ENCODE measurements around the gene KAT7.

The KAT7 gene

DNA sequence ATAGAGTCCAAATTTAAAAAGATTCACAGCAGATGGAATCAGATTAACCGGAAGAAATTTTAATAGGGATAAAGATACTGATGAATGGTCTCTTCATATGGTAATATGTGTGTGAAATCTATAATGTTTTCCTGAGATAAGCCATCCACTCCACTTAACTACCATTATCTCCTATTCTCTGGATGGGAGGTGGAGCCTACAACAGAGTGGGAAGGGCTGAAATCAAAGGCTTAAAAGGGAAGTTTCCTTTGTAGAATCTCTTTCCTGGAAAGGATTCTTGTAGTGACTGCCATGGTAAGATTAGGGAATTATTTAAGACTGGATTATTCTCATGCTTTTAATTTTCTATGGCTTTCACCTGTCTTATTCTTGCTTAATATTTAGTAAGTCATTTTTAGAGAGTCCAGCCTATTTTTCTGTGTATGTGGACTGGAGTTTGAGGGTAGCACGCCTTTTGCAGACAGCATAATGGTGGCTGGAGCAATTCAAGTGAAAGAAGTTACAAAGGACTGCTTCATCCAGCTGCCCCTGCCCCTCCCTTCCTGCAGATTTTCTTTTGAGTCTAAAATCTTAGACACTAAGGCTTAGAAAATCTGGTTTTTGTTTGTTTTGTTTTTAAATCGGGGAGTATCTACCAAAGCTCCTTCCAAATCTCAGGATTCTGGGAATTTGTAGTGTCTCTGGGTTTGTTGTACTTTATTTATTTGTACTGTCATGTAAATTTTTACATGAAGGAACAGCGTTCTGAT, 26.5 kb downstream of the KAT7 start:
- TF ChIP-seq, protein P1, sequence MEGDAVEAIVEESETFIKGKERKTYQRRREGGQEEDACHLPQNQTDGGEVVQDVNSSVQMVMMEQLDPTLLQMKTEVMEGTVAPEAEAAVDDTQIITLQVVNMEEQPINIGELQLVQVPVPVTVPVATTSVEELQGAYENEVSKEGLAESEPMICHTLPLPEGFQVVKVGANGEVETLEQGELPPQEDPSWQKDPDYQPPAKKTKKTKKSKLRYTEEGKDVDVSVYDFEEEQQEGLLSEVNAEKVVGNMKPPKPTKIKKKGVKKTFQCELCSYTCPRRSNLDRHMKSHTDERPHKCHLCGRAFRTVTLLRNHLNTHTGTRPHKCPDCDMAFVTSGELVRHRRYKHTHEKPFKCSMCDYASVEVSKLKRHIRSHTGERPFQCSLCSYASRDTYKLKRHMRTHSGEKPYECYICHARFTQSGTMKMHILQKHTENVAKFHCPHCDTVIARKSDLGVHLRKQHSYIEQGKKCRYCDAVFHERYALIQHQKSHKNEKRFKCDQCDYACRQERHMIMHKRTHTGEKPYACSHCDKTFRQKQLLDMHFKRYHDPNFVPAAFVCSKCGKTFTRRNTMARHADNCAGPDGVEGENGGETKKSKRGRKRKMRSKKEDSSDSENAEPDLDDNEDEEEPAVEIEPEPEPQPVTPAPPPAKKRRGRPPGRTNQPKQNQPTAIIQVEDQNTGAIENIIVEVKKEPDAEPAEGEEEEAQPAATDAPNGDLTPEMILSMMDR (conservative IDR thresholded peaks at IDR 0.05; ENCODE audit: low read depth), result no peak
- CTCF ChIA-PET, result interaction anchor here (0.9 kb wide), 1 partner anchor 183 kb away, joined by 3 read pairs; no protein-coding TSS in a partner anchor
- no peak for DNase-seq (ENCODE audit: low spot score)
- H3K27ac ChIP-seq, result no peak overlapping the region
- POLR2A ChIA-PET (ENCODE audit: low non-redundant PET), result no interaction called here

DNA sequence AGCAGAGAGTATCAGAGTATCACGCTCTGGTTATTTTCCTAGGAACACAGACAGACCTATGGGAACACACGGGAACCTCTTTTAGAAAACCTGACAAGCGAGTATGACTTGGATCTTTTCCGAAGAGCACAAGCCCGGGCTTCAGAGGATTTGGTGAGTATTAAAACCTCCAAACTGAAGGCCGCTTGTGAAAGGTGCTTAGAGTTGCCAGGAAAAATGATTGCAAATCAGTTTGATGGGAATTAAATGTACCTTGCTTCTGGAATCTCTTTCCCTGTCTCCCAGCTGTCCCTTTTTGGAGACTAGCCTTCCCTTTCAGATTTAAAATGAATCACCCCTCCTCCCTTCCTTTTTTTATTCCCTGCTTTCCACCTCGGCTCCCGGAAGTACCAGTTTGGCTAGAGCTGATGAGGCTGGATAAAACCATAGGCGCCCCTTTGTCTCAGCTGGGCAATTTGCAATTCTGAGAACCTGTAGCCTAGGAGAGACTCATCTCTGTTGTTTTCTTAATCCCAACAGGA, 27.3 kb downstream of the KAT7 start:
- ChIA-PET CTCF (interaction anchor here (0.7 to 0.9 kb wide), 2 partner anchors 67 to 182 kb away, joined by 3 to 7 read pairs; no protein-coding TSS in a partner anchor), POLR2A (ENCODE audit: low non-redundant PET) (no interaction called here)
- no peak overlapping the region for H3K27ac ChIP-seq

DNA sequence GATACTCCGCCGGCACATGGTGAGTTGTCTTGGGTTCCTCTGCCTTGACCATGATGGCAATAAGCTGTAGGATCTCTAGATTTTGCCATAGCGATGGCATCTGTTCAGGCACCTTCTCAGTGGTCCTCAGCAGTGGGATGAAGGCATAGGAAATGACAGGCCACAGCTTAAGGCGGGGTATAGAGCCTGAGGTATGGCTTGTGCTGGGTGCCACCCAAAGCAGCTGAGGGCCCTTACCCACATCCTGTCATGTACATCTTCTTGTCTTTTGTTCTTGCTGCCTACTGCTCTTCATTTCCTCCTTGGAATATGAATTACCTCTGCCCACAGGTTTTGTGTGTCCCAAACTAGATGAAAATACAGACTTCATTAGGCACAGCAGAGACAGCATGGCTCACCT, 29.5 kb downstream of the KAT7 start:
- no peak overlapping the region for H3K27ac ChIP-seq
- TF ChIP-seq, protein P1 (conservative IDR thresholded peaks at IDR 0.05; ENCODE audit: low read depth), result no peak
- no peak for DNase-seq (ENCODE audit: low spot score)
- POLR2A ChIA-PET (ENCODE audit: low non-redundant PET), result no interaction called here
- CTCF ChIA-PET, result no interaction called here

More for the DNA sequence above, 27.3 kb downstream of the KAT7 start:
- DNase-seq (ENCODE audit: low spot score), result no peak
- TF ChIP-seq, protein P1 (conservative IDR thresholded peaks at IDR 0.05; ENCODE audit: low read depth), result no peak

DNA sequence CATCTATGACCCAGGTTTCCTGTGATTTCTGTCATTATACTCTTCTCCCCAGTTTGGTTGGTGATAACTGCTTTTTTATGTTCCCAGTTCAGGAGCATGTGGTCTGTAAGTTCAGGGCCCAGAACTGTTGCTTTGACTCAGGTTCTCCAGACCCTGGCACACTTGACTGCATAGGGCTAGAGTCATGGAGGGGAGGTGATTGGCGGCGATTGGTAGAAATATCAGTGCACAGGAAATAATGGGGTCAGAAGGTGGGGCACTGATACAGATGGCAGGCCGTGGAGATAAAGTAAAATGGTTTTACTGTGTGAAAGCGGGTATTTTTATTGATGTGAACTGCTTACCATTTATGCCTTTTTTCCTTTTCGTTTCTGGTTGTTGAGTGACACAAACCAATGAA, 30.7 kb downstream of the KAT7 start:
- POLR2A ChIA-PET (ENCODE audit: low non-redundant PET), result no interaction called here
- TF ChIP-seq, protein P1 (conservative IDR thresholded peaks at IDR 0.05; ENCODE audit: low read depth), result no peak
- H3K27ac ChIP-seq, result no peak overlapping the region
- DNase-seq (ENCODE audit: low spot score), result no peak
- CTCF ChIA-PET, result no interaction called here

DNA sequence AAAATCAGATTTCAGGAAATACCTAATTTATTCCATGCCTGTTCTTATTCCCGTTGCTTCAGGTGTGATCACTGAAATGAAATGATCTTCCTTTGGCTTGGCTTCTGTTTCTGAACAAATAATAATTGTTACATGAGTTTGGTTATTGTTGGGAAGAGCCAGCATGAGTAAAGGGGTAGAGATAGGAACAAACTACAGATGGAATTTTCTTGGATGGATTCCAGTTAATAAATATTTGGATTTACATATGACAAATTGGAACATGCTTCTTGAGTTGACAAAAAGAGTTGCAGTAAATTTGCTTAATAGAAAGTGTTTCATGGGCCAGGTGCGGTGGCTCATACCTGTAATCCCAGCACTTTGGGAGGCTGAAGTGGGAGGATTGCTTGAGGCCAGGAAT, 31.2 kb downstream of the KAT7 start:
- CTCF ChIA-PET, result interaction anchor here (0.7 kb wide), 1 partner anchor 188 kb away, joined by 3 read pairs; no protein-coding TSS in a partner anchor
- POLR2A ChIA-PET (ENCODE audit: low non-redundant PET), result no interaction called here
- TF ChIP-seq, protein P1 (conservative IDR thresholded peaks at IDR 0.05; ENCODE audit: low read depth), result no peak
- no peak for DNase-seq (ENCODE audit: low spot score)
- no peak overlapping the region for H3K27ac ChIP-seq

DNA sequence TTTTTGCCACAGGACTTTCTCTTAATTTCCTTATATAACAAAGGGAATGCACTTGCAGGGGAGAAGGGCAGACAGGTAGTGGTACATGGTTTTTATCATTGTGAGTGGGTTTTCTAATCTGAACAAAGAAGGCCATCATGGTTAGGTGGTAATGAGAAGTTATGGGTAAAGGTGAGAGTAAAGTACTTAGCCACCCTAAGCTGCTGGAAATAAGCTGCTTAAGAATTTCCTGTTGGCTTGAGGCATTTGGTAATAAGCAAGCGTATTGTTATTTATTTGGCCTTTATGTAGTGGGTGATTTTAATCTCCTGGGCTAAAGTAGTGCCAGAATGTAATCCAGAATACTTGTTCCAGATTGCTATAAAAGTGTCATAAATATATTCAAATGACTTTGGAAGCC, 32.3 kb downstream of the KAT7 start:
- no peak overlapping the region for H3K27ac ChIP-seq
- DNase-seq (ENCODE audit: low spot score), result no peak
- ChIA-PET CTCF (interaction anchor here (1.4 kb wide), 1 partner anchor 10 kb away, joined by 5 read pairs; no protein-coding TSS in a partner anchor), POLR2A (ENCODE audit: low non-redundant PET) (no interaction called here)
- TF ChIP-seq, protein P1 (conservative IDR thresholded peaks at IDR 0.05; ENCODE audit: low read depth), result no peak

All from RWPE1 (cell line).